Choroid plexus epithelial cell (primary cell): ENCODE data around the gene RNF130.

ENCODE experiments used
- DNase-seq: peaks from one replicate; pipeline ENCODE4 v3.0.0-alpha.2; 2010; ENCODE audit warnings: low read depth
- H3K4me3 ChIP-seq: 2 replicates; pipeline ENCODE4 v1.5.1; 2011; ENCODE audit warnings: low read depth, mild to moderate bottlenecking, control low read depth, low read length, moderate library complexity
- CTCF ChIP-seq: conservative IDR thresholded peaks from 2 replicates; pipeline ENCODE4 v1.5.1; 2011; ENCODE audit warnings: low read depth, mild to moderate bottlenecking, control low read depth, inconsistent platforms, low read length, moderate library complexity

Gene RNF130

GRCh38 chr5:180083529-180084060 lies 12.0 kb upstream of the RNF130 start:
- DNase-seq: no peak
- H3K4me3 ChIP-seq: no peak overlapping the region
- TF ChIP-seq CTCF: no peak

GRCh38 chr5:180082633-180083420 lies 11.3 kb upstream of the RNF130 start:
- TF ChIP-seq CTCF: no peak
- DNase-seq: no peak
- no peak overlapping the region for H3K4me3 ChIP-seq

GRCh38 chr5:180081481-180081880 lies 9.9 kb upstream of the RNF130 start:
- H3K4me3 ChIP-seq: no peak overlapping the region
- no peak for TF ChIP-seq CTCF
- no peak for DNase-seq

- no peak for TF ChIP-seq CTCF
- no peak overlapping the region for H3K4me3 ChIP-seq
- no peak for DNase-seq
Measured at GRCh38 chr5:180080486-180081280, 9.1 kb upstream of the RNF130 start.

GRCh38 chr5:180079702-180080466 lies 8.3 kb upstream of the RNF130 start:
- H3K4me3 ChIP-seq: no peak overlapping the region
- DNase-seq: no peak
- TF ChIP-seq CTCF: no peak

- TF ChIP-seq CTCF: no peak
Measured at GRCh38 chr5:180078348-180078747, 6.8 kb upstream of the RNF130 start.

More at GRCh38 chr5:180078348-180078747, 6.8 kb upstream of the RNF130 start:
- DNase-seq: no peak
- H3K4me3 ChIP-seq: no peak overlapping the region
